Vagina (tissue), 2 donors: ENCODE data around the gene POTEE.
"Not testable (repeated sequence)": the region's sequence is repeated elsewhere in the genome, so short reads cannot be mapped to it uniquely, and the experiment has no call there.

Source experiments
- CTCF ChIP-seq, 3 experiments: fragments of 450-650 bp in 2 of 3; fragments of 200-600 bp in 1 of 3; sonication (generic) in 1 of 3; IDR thresholded peaks; one replicate each; pipeline ENCODE4 v1.5.1; 2017 to 2019; ENCODE audit warnings: antibody characterized with exemption in 3 of 3, mild to moderate bottlenecking in 2 of 3, moderate library complexity in 2 of 3
- POLR2A ChIP-seq, 2 donors: fragments of 450-650 bp; IDR thresholded peaks; one replicate each; pipeline ENCODE4 v1.6.1; 2017; ENCODE audit warnings: antibody characterized with exemption in 2 of 2, mild to moderate bottlenecking in 2 of 2, moderate library complexity in 2 of 2
- POLR2AphosphoS5 ChIP-seq, 2 donors: sonication (generic); formaldehyde crosslinking; IDR thresholded peaks; one replicate each; pipeline ENCODE4 v1.9.0; 2017; ENCODE audit warnings: antibody characterized with exemption in 2 of 2, mild to moderate bottlenecking in 2 of 2, low read depth in 1 of 2; ENCODE audit not compliant: insufficient read depth in 1 of 2

GRCh38 chr2:131181451-131181850, 27.9 kb upstream of the POTEE start:
- TF ChIP-seq CTCF (IDR thresholded peaks at IDR 0.05); POLR2A (IDR thresholded peaks at IDR 0.05); POLR2AphosphoS5 (IDR thresholded peaks at IDR 0.05; ENCODE audit: insufficient read depth in 1 of 2, low read depth in 1 of 2): not testable (repeated sequence)
